T-helper 2 cell treated with Interferon-gamma antibody and Interleukin-4, amounts not matched to agents 100 ng/mL and 5 ng/mL, for 36 hours (primary cell): ENCODE data around the gene EEF1AKMT4. TPM values are rescaled to one million over a fixed set of nuclear protein-coding genes. Genes with fewer than 3 reads are reported as not detected.

Experiments used
- intact Hi-C: fragments of 100-400 bp; cut with micrococcal nuclease; formaldehyde crosslinking; loops from one replicate; pipeline ENCODE4 v1.15.1; 2023
- total RNA-seq: library from RNA; stranded (reverse); gene quantifications from 2 replicates; pipeline ENCODE4 v1.2.3, GENCODE V29; 2022

The EEF1AKMT4 gene
- total RNA-seq = 5.0 and 6.4 TPM in 2 replicates

GRCh38 chr3:184249412-184250166 lies at the start of gene EEF1AKMT4:
EEF1AKMT4 (plus strand) TSS chr3:184249672; CDS start chr3:184249695, 23 bp downstream.
- intact Hi-C loops = loop anchor here (1.0 to 5.0 kb wide), 14 partner anchors 12 to 1457 kb away; partner anchors contain the start of genes ABCC5, ABCF3, AP2M1 and ATP11B

GRCh38 chr3:184200825-184201224 lies 48.6 kb upstream of the EEF1AKMT4 start:
- intact Hi-C loops = no loop called here

- intact Hi-C loops = no loop called here
Measured at GRCh38 chr3:184203526-184203925, 45.9 kb upstream of the EEF1AKMT4 start.

DNA sequence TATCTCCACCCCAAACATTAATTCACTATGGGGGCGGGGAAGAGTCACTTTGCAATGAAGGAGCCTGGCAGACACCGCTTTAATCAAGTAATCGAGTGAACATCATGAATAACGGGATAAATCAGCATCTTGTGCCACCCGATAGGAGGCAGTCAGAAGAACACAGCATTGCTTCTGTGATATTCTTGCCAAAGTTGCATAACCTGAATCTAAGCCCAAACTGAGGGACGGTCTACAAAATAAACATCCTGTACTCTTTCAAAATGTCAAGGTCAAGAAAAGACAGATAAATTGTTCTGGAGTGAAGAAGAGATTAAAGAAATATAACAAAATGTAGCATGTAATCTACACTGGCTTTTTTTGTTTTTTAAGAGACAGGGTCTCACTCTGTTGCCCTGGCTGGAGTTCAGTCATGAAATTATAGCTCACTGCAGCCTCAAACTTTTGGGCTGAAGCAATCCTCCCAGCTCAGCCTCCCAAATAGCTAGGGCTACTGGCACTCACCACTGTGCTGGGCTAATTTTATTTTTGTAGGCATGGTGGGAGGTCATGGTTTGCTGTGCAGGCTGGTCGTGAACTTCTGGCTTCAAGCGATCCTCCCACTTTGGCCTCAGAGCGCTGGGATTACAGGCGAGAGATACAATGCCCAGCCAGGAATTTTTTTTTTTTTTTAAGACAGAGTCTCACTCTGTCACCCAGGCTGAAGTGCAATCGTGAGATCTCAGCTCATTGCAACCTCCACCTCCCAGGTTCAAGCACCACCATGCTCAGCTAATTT lies 40.1 kb upstream of the EEF1AKMT4 start:
- intact Hi-C loops = no loop called here

DNA sequence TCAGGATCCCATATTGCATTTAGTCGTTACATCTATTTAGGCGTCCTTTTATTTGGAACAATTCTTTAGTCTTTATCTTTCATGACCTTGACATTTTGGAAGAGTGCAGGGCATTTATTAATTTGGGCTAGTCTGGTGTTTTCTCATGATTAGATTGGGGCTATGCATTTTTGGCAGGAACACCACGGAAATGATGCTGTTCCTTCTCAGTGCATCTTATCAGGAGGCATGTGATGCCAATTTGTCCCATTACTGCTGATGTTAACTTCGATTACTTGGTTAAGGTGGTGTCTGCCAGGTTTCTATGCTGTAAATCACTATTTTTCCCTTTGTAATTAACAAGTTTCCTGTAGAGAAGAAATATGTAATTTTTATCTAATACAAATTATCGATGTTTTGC lies 38.2 kb upstream of the EEF1AKMT4 start:
- intact Hi-C loops = no loop called here

DNA sequence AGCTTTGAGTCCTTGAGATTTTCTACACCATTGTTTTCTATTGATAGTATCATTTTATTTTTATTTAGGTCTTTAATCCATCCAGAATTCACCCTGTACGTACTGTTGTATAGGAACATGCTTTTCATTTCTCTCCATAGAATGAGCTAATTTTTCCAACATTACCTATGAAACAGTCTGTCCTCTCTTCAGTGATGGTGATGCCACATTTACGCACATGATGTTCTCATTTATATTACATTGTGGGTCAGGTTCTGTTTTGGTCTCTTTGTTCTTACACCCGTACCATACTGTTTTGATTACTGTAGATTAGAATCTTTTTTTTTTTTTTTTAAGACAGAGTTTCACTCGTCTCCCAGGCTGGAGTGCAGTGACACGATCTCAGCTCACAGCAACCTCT lies 37.8 kb upstream of the EEF1AKMT4 start:
- intact Hi-C loops = no loop called here

DNA sequence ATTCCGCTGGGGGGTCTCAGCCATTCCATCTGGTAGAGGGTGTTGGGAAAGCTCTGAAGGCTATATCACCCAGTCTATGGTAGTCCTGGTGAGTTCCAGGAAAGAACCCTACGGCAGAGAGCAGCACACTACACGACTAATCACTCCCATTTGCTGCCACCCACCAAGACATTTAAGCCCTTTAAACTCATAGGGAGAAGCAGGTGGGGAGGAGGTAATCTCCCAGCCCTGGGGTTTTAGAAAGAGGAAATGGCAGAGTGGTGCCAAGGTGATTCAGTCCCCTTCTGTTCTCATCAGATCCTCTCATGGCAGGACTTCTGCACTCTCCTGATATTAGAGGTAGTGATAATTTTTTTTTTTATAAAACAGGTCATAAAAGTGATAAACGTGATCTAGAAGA lies 30.7 kb upstream of the EEF1AKMT4 start:
- intact Hi-C loops = no loop called here

DNA sequence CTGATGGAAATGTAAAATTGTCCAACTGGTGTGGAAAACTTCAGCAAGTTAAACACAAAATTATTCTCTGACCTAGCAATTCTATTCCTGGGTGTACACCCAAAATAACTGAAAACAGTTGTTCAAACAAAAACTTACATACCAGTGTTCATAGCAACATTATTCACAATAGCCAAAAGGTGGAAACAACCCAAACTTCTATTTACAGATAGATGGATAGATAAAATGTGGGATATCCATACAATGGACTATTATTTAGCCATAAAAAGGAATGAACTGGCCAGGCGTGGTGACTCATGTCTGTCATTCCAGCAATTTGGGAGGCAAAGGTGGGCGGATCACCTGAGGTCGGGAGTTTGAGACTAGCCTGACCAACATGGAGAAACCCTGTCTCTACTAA lies 27.0 kb upstream of the EEF1AKMT4 start:
- intact Hi-C loops = no loop called here

DNA sequence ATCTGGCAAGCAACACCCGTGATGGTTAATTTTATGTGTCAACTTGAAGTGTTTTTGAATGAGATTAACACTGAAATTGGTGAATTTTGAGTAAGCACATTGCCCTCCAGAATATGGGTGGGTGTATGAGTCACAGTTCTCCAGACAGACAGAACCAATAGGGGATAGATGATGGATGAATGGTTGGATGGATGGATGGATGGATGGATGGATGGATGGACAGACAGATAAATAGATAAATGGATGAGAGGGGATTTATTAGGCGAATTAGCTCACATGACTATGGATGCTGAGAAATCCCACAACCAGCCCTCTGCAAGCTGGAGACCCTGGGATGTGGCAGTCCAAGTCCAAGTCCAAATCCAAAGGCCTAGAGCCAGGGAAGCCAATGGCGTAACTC lies 25.5 kb upstream of the EEF1AKMT4 start:
- intact Hi-C loops = no loop called here

DNA sequence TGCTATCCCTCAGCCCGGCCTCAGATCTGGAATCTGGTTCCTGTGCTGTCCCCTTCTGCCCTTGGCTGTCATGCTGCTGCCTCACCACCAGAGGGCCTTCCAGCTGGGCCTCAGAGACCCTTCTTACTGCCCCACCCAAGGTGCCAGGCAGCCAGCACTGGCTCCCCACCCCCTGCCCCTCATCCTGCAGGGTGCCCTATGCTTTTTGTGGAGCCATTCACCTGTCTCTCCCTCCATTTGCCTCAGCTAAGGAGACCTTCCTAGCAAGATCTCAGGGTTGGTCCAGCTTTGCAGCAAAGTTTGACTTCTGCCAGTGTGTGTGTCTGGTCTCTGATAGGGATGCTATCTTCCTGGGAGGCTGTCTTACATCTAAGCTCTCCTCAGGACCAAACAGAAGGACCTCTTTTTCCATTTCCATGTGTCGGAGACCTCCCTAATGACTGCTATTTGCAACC lies 22.0 kb upstream of the EEF1AKMT4 start:
- intact Hi-C loops = loop anchor here (1.0 to 2.0 kb wide), 2 partner anchors 23 to 61 kb away; no protein-coding TSS in a partner anchor

DNA sequence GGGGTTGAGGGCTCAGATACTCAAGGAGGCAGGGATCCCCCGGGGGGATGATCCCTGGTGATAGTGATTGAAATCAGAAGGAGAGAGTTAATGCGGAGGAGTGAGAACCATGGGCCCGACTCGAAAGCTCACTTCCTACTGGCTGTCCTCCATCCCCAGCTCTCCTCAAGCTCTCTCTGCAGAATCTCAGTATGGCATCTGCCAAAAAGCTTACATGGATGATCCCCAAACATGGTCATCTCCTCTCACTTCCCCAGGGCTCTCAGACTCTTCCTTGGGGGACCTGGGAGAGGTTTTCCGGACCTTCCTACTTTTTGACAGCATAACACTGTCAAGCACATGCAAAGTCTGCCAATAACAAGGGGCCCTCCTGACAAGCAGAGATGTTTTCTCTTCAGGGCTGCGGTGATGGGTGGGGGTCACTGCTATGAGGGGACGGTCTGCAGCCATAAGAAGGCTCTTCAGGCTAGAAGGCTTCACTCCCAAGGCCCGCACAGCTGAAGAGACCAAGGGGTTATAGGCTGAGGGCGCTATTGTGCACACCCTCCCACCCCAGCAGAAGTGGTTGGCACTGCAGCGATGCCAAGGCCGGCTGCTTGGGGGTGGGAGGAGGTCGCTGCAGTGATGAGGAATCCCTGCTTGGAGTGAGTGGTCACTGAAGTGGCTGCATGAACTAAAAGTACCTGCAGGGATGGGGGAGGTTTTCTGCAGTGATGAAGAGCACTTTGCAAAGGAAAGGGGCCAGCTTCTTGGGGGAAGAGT lies 20.9 kb upstream of the EEF1AKMT4 start:
- intact Hi-C loops = no loop called here

- intact Hi-C loops = no loop called here
Measured at GRCh38 chr3:184229394-184230080, 19.9 kb upstream of the EEF1AKMT4 start, which contains the start of gene VWA5B2. VWA5B2 (plus strand) TSS chr3:184229585; CDS start chr3:184230529, 944 bp downstream.

DNA sequence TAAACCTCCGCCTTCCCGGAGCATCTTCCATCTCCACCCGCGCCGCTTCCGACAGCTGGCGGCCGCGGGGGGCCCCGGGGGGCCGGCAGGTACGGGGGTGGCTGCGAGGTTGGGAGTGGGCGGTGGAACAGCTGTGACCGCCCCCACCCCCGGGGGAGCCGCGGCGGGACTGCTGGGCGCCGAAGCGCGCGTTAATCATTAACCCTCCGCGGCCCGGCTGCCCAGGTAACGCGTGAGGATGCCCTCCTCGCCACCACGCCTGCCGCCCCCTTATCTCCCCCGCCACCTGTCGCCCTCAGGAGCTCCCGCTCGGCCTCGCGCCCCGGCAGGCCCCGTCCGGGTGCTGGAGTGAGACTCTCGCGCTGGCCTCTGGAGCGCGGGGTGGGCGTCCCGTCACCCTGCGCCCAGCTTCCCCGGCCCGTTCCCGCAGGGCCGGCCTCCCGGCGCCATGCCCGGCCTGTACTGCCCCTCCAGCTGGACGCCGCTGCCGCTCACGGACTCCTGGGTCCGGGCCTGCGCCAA lies 19.3 kb upstream of the EEF1AKMT4 start:
- intact Hi-C loops = no loop called here

GRCh38 chr3:184230603-184231528 lies 18.6 kb upstream of the EEF1AKMT4 start:
- intact Hi-C loops = no loop called here

DNA sequence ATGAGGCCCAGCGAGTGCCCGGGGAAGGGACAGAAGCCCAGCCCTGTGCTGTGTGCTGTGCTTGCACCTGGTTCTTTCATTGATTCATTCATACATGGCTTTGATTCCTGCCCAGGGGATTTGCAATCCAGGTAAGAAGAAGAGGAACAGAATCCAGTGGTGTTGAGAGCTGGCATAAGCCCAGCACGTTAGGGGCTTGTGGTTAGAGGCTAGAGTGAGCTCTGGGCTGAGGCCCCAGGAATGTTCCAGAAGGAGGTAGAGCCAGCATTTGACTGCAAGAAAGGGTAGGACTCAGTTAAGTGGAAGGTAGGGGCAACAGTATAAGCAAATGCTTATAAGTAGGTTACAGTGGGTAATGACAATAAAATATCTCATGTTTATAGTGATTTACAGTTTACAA lies 17.8 kb upstream of the EEF1AKMT4 start:
- intact Hi-C loops = no loop called here

DNA sequence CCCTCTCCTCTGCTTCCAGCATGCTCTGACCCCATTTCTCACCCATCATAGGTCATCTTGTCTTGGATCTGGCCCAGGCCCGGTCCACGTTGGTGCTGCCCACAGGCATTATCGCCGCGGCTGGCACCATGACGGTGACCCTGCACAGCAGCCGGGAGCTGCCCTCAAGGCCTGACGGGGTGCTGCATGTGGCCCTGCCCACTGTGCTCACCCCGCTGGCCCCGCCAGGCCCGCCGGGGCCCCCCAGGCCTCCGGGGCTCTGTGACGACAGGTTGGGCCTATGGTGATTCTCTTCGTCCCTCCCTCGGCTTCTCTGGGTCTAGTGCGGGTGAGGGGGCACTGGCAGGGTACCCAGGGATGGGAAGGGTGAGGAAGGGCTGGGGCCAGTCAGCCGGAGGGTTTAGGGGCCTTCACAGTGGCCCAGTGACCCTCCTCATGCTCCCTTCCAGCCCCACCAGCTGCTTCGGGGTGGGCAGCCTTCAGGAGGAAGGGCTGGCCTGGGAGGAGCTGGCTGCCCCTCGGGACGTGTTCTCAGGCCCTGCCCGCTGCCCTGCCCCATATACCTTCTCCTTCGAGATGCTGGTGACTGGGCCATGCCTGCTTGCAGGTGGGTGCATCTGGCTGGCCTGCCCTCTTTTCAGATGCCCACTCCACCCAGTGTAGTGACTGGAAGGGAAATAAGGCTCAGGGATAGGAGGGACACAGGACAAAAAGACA lies 16.2 kb upstream of the EEF1AKMT4 start:
- intact Hi-C loops = no loop called here

- intact Hi-C loops = no loop called here
Measured at GRCh38 chr3:184234224-184234623, 15.2 kb upstream of the EEF1AKMT4 start.

GRCh38 chr3:184234671-184235380 lies 14.6 kb upstream of the EEF1AKMT4 start:
- intact Hi-C loops = no loop called here
